OCI-LY1 (cell line): ENCODE measurements around the gene LSM10.

ENCODE experiments used
- CTCF ChIP-seq: fragments of 200-600 bp; sonication (generic), shearing (Covaris generic); IDR thresholded peaks from 2 replicates; pipeline ENCODE4 v1.5.1; 2017; ENCODE audit warnings: mild to moderate bottlenecking, antibody characterized with exemption, low read length, moderate library complexity, mixed read lengths
- EZH2 ChIP-seq: fragments of 200-600 bp; sonication (generic), shearing (Covaris generic); IDR thresholded peaks from 2 replicates; pipeline ENCODE4 v1.8.0; 2017; ENCODE audit warnings: borderline replicate concordance, mixed run types, mild to moderate bottlenecking, antibody characterized with exemption, low read length, moderate library complexity, mixed read lengths

GRCh38 chr1:36400514-36400824 lies 2.8 kb upstream of the LSM10 start:
- no peak for TF ChIP-seq CTCF
- TF ChIP-seq EZH2 = no peak
